Measurements from ENCODE around the gene GAS2. TPM values are rescaled to one million over a fixed set of nuclear protein-coding genes. Genes with fewer than 3 reads are reported as not detected.
A peak's percentile ranks its signal among the peaks of the same experiment; 100 is the strongest.
"Not testable (repeated sequence)": the region's sequence is repeated elsewhere in the genome, so short reads cannot be mapped to it uniquely, and the experiment has no call there.

The GAS2 gene
- total RNA-seq (2014; rRNA removed; shearing (Covaris generic)) = 1.1 TPM in 1 of 2 replicates, not detected in the other

- DNase-seq (ENCODE audit: low read depth) = no peak
Measured at GRCh38 chr11:22666325-22666687, at the start of gene GAS2. TSS of gene GAS2 (plus strand) at chr11:22666611. CDS start at chr11:22674870, 8,259 bp downstream.

- no peak for DNase-seq (ENCODE audit: low read depth)
Measured at GRCh38 chr11:22617868-22618267, 48.5 kb upstream of the GAS2 start.

GRCh38 chr11:22624742-22625447 lies 41.5 kb upstream of the GAS2 start:
- DNase-seq (ENCODE audit: low read depth) = peak; percentile 47

GRCh38 chr11:22625448-22626287 lies 40.7 kb upstream of the GAS2 start, which contains the start of gene FANCF:
TSS of gene FANCF (minus strand) at chr11:22625823. CDS start at chr11:22625810, 13 bp downstream.
- peak; percentile 98 for DNase-seq (ENCODE audit: low read depth)

GRCh38 chr11:22626573-22627239 lies 39.7 kb upstream of the GAS2 start:
- no peak for DNase-seq (ENCODE audit: low read depth)

GRCh38 chr11:22627421-22627820 lies 39.0 kb upstream of the GAS2 start:
- no peak for DNase-seq (ENCODE audit: low read depth)

- DNase-seq (ENCODE audit: low read depth) = no peak
Measured at GRCh38 chr11:22633354-22633902, 33.0 kb upstream of the GAS2 start.

- DNase-seq (ENCODE audit: low read depth) = peak; percentile 4
Measured at GRCh38 chr11:22634897-22635629, 31.3 kb upstream of the GAS2 start.

- DNase-seq (ENCODE audit: low read depth) = no peak
Measured at GRCh38 chr11:22635689-22636088, 30.7 kb upstream of the GAS2 start.

- DNase-seq (ENCODE audit: low read depth) = no peak
Measured at GRCh38 chr11:22640862-22641261, 25.5 kb upstream of the GAS2 start.

GRCh38 chr11:22641559-22641958 lies 24.9 kb upstream of the GAS2 start:
- DNase-seq (ENCODE audit: low read depth) = no peak

- not testable (repeated sequence) for DNase-seq (ENCODE audit: low read depth)
Measured at GRCh38 chr11:22652346-22652745, 14.1 kb upstream of the GAS2 start.

- DNase-seq (ENCODE audit: low read depth) = no peak
Measured at GRCh38 chr11:22656130-22656529, 10.3 kb upstream of the GAS2 start.

- no peak for DNase-seq (ENCODE audit: low read depth)
Measured at GRCh38 chr11:22657101-22657694, 9.2 kb upstream of the GAS2 start.

GRCh38 chr11:22659783-22660182 lies 6.6 kb upstream of the GAS2 start:
- no peak for DNase-seq (ENCODE audit: low read depth)

GRCh38 chr11:22666688-22667439 lies 453 bp downstream of the GAS2 start:
- DNase-seq (ENCODE audit: low read depth) = no peak

GRCh38 chr11:22668005-22668796 lies 1.8 kb downstream of the GAS2 start:
- no peak for DNase-seq (ENCODE audit: low read depth)

GRCh38 chr11:22669368-22669767 lies 3.0 kb downstream of the GAS2 start:
- DNase-seq (ENCODE audit: low read depth) = no peak

GRCh38 chr11:22670830-22671229 lies 4.4 kb downstream of the GAS2 start:
- no peak for DNase-seq (ENCODE audit: low read depth)
